GM21390 (cell line): ENCODE results near the gene ABTB2.

Experiments used
- ATAC-seq: cut with Tn5 transposase; IDR thresholded peaks from one replicate; pipeline ENCODE4 v1.9.1; 2021; ENCODE audit not compliant: unreplicated experiment

ABTB2 gene

DNA sequence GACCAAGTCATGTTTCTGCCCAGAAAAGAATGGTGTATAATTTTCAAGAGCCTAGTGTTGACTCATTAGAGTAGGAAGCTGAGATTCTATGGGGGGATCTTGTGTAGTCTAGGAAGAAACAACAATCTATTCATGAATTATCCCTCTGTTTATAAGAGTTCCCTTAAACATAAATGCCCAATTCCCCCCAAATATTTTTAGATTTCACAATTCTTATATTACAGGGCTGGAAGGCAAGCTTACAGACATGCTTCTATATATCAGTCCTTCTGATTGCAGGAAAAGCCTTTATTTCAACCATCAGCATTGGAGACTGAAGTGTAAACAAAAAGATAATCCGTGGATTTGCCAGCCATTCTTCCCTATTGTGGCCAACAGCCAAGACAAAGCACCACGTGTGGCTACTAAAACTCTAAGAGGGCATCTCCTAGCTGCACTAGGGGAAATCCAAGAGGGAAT is 181.0 kb downstream of the ABTB2 start:
- no peak for ATAC-seq

DNA sequence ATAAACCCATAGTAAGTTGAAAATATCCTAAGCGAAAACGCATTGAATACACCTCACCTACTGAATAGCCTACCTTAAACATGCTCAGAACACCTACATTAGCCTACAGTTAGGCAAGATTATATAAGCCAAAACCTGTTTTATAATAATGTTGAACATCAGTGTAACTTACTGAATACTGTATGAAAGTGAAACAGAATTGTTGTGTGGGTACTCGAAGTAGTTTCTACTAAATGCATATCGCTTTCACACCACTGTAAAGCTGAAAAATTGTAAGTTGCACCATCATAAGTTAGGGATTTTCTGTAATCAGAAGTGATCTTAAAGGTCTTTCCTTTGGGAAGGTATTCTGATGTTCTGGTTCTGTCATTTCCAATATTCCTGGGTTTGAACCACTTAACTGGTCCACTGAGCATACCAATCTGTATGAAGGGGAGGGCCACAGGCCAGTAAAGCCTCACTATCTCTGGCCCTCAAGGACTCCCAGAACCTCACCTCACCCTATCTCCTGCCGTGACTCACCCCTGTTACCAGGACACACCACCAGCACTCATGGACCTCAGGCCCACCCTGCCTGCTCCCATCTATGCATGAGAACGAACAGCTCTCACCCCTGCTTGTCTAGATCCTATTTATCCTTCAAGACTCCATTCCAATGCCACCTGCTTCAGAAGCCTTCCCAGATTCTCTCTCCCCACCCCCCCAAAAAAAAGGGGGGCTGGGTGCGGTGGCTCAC is 182.4 kb downstream of the ABTB2 start:
- ATAC-seq = no peak

DNA sequence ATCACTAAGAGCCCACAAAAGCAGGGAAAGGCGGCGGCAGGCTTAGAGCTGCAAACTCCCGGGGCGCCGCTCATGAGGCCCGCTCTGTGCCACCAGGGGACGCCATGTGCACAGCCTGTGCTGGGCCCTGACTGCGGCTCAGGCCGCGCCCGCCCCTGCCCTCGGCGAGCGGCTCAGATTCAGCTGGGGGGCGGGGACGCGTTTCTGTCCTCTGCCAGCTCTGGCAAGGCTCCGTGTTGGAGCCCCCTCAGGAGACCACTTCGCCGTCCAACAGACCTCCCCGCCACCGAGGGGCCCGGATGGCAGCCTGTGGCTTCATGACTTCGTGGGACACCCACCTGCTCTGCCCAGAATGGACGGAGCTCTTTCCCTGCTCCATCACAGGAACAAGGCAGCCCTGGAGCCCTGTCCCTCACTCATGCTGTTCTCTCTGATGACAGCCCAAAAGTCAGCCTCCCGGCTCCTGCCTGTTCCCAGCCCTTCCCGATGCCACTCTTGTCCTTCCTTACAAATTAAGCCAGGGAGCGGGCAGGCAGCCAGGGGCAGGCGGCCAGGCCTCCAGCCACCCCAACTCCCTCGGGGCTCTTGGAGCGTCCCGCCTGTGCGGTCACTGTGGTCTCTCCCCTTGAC is 183.3 kb downstream of the ABTB2 start:
- ATAC-seq = peak; percentile 84

DNA sequence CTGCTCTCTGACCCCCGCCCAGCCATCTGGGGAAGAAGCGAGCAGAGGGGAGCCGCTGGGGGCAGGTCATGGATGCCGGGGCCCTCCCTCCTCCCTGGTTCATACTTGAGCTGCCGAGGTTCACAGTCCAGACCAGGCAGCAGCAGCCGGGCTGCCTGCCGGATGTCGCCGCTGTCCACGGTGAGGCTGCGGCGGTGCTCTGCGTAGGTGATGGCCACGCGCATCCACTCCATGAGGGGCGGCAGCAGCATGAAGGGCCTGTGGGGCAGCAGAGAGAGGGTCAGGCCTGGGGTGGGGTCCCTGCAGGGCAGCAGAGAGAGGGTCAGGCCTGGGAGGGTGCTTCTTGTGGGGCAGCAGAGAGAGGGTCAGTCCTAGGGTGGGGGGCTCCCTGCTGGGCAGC is 184.8 kb downstream of the ABTB2 start:
- no peak for ATAC-seq

DNA sequence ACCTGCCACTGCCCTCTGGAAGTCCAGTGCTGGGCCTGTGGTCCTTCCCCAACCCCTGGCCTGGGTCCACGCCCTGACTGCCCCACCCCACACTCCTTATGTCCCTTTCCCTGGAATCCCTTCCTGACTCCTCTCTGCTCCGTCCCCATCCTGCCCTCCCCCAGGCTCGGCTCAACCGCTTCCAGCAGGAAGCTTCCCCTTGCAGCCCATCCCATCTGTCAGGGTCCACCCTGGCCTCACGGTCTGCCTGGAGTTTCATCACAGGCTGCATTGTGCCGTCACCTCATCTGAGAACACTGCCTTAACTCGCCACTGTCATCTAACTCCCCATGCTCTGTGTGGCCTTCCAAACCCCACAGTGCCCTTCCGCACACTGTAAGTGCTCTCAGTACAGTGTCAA is 188.1 kb downstream of the ABTB2 start:
- ATAC-seq = no peak

DNA sequence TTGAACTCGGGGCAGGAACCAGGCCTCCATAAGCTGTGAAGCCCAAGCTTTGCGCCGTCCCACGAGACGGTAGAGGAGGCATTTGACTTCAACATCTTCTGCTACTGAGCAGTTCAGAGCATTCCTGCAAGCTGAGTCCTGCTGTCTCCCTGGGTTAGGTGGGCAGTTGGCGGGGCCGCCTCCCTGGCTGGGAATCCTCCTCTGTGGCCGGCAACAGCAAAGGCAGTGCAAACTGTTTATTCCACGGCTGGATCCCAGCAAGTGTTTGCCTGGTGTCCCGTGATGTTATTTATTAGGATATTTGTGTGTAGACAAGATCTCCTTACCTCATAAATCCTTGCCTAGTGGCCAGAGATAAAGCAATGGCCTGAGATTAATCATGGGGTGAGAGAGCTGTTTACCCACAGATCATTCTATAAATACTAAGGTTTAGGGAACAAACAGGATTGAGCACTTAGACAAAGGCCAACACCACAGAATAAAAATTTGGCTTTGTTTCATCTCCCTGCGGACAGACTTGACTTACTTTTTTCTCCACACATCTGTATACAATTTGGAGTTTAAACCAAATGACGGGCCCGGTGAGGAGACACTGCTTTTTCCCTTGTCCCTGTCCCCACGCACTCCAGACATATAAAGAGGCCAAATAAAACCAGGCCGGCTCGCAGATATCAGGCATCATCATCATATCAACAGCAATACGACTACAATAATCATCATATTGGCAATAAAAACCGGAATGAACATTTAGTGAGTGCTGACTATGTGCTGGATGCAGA is 189.0 kb downstream of the ABTB2 start:
- no peak for ATAC-seq

DNA sequence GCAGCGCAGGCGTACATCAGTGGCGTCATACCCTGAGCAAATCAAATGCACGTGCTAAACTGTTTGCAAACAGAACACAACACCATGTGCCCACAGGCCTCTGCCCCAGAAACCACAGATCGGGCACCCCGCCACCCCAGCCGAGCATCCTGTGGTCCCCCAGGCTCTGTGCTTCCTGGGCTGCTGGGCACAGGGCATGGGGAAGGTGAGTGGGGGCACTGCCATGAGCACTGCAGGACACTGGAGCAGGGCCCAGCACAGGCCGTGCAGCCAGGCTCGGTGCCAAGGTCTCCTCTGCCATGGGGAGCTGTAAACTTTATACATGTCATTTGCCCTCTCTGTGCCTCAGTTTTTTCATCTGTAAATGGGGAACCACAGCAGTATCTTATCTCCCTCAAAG is 189.8 kb downstream of the ABTB2 start:
- no peak for ATAC-seq

DNA sequence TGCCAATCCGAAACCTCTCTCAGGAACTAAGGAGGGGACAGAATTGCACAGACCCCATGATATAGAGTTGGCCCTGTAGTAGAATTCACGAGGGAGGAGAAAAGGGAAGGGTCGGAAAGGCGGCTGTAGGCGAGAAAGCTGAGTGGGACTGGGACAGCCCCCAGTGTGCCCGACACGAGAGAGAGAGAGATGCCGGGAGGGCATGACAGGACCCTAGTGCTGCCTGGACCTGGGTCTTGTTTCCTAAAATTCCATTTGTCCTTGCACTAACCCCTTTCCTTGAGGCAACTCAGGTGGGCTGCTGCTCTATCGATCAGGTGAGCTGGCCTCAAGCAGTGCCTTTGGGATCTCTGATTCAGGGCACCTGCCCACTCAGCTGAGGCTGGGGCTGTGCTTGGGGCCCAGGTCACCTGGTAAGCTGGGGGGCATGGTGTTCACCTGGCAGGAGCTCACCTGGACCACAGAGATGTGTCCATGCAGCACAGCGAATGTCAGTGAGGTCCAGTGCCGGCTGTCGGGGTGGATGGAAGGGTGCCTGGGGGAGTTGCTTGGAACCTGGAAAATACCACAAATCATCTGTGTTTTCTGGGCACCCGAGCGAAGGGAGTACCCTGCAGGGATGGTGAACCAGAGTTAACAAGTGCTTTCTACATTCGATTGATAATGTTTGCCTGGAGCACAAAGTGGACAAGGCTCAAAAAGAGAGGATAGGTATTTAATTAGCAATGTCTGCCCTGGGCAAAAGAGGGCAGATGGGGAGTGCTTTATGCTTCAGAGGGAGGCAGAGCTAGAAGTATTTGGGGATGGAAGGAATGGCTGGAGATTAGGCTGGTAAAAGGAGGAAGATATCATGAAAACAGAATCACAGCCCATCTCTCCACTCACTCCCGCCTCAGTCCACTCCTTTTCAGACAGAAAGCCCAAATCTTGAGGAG is 190.7 kb downstream of the ABTB2 start:
- no peak for ATAC-seq

DNA sequence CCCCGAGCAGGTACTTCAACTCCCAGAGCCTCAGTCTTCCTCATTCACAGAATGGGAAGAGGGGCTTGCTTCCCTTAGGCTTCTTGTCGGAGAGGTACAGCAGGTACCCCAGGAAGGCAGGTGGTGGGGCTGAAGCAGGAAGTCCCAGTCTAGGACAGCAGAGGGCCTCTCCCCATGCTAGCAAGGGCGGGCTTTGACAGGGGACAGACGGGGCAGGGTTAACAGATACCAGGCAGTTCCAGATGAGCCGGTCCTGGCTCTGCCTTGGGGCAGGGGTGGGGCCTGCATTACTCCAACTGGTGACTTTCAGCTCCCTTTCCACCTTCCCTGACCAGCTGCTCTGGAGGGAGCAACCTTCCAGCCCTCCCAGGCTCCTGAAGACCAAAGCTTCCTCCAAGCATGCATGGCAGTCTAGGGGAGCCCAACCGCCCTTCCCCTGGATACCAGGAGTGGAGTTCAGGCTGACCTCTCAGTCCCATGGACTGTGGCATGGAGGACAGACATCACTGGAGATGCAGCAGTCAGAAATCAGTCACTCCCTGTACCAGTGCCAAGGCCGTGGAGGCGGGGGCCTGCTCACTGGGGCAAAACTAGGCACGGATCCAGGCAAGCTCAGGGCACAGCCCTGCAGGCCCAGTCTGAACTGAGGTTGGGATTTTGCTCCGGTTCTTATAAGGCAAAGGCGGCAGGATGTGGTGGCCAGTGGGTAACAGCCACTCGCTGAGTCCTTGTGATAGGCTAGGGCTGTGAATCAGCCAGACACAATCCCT is 191.8 kb downstream of the ABTB2 start:
- ATAC-seq = no peak

DNA sequence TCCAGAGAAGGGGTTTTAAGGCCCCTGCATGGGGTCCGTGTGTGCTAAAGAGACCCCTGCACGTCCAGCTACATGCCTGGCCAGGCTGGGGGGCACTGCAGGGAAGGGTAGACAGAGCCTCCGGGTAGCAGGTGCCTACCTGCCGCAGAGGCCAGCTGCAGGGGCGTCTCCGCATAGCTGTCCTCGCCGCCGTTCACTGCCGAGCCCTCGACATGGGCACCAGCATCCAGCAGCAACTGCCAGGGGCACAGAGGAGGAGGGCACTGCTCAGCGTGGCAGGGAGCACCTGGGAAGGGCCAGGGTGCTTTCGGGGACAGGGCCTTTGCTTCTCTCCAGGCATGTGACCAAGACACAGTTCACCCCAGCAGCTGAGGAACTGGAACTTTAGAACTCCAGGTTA is 192.7 kb downstream of the ABTB2 start:
- no peak for ATAC-seq

DNA sequence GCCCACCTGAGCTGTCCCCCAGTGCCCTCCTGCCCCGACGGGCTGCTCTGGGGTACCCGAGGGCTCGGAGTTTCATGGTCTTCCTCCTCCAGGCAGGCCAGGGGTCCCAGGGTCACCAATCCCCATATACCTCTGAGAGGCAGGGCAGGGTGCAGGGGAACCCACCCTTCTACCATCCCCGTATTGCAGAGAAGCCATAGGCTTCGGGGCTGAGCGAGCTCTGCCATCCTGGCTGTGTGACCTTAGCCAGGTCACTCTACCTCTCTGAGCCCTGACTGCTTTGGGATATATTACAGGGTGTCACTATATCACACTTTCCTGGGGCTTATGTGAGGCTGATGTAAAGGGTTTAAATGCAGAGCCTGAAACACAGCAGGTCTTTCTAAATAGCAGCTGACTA is 195.0 kb downstream of the ABTB2 start:
- ATAC-seq = no peak

DNA sequence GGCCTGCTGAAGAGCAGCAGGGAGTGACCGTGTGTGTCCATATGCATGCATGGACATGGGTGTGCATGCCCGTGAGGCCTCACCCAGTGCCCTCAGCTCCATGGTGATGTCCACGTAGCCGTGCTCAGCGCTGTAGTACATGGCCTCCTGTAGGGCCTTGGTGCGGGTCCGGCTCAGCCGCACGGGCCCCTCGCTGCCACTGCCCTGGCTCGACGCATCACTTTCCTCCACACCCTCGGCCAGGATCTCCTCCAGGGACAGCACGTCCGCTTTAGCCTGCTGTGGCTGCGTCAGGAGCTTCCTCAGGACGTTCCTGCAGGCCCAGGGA is 195.4 kb downstream of the ABTB2 start:
- no peak for ATAC-seq

DNA sequence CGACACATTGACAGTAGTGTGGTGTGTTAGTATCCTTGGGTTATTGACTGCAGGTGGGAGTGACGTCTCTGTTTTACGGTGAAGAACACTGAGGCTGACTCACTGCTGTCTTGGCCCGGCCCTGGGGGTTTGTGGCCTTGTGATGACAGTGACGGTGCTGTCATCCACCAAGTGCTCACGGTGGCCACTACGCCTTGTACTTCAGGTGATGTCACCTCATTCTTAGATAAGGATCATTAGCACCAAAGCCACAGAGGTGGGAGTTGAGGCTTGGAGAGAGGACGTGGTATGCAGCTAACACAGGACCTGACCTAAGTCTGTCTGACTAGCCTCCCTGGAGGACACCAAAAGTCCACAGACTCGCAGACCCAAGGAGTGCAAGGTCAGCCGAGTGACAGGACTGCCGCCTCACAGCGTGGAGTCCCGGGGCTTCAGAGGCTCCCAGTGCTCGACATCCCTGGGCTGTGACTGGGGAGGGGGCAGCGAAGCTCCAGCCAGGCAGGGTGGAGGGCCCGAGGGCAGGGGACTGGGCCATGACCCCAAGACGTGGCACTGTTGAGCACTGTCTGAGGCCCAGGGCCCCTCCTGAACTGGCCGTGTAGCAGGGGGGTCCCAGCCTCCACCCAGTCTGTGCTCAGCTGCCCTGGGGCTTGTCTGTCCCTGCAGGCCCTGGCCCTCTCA is 195.9 kb downstream of the ABTB2 start:
- no peak for ATAC-seq

DNA sequence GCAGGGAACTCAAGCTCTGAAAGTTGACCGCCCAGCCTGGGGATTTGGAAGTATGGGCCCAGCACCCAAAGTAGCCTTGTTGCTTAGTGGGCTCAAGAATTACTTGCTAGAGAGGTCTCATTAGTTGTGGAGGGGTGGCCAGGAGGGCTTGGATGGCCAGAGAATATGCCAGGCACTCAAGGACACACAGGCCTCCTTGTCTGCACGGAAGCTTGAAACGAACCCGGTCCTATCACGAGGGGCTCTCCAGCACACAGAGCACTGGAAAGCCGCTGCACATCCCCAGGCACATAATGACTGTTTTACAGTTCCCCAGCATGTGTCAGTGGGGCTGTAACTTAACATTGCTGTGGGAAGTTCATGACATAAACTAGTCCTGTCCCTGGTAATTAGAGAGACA is 196.4 kb downstream of the ABTB2 start:
- no peak for ATAC-seq

DNA sequence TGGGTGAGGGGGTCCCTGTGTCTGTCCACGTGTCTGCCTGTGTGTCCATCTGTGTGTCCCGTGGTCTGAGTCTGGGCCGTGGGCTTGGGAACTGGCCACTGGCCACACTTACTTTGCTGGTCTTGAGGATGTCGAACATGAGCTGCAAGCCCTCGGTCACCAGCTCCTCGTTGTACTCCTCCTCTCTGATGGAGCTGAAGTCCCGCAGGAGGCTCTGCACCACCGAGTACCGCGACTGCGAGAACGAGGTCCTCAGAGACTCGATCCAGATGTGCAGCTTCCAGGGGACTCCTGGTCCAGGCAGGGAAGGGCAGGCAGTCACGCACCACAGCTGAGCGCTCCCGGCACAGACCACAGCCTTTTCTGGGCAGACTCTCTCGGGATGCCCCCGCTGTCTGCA is 197.0 kb downstream of the ABTB2 start:
- ATAC-seq = no peak

DNA sequence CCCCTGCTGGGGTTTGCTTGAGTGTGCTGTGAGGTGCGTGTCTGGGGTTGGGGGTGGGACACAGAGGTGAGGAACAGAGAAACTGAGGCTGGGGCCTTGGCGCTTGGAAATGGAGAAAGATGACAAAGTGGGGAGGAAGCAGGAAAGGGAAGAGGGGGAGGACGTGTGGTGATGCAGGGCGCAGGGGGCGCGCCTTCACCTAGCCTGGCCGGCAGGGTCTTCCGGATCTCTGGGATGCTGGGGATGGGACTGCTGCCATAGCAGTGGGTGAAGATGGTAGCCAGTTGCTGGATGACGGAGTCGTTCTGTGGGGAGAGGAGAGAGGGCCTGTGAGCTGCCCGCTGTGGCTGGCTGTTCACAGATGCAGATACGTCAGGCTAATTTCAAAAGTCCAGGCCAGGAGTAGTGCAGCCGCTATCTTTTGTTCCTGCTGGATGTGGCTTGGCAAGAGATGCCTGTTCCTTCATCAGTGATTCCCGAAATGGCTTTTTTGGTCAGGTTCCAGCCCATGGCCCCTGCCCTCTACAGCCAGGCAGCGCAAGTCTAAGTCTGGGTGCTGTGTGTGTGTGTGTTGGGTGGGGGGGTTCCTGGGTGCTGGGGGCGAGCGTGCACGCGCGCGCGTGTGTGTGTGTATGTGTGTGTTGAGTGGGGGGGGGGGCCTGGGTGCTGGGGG is 197.6 kb downstream of the ABTB2 start:
- no peak for ATAC-seq

DNA sequence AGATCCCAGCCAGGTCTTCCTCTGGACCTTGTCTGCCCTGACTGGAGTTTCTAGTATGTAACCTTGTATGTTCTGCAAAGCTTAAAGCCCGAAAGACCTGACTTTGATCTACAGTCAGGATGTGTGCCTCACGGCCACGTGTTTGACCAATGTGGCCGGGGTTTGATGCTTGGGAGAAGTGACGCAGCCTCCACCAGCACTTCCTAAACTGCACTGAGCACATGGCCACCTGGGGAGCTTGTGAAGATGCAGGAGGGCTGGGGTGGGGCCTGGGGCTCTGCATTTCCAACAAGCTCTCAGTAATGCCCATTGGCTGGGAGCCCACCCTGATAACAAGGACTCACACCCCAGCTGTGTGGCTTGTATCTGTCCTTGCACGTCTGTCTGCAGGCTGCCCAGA is 199.1 kb downstream of the ABTB2 start:
- no peak for ATAC-seq

DNA sequence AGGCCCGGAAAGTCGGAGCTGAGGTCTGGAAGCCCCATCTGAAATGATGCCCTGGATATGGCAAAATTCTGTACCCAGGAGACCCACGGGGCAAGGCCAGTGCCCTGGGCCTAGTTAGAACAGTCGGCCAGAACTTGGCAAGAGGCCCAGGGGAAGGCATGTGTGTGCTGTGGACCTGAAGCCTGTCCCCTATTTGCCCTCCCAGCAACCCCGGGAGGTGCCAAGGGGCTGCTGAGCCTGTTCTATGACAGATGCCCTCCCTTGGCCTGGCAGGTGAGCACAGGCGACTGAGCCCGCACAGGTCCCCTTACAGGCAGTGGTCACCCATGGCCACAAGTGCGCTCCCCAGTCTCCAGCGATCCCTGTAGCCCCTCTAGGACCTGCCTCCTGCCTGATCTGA is 200.6 kb downstream of the ABTB2 start:
- no peak for ATAC-seq

DNA sequence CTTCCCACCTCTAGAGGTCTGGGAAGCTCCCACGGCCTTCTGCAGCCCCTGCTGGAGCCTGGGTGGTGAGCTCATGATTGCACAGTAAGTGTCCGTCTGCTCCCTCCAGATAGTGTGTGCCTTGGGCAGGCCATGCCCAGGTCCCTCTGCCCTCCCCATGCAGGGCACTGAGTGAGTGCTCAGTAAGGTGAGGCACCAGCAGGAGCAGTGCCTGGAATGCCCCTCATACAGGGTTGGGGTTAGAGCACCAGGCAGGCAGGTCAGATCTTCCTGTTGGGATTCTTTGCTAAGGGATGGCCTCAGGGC is 202.1 kb downstream of the ABTB2 start:
- ATAC-seq = no peak
